IMR-90 (cell line): ENCODE data around the gene IRF2BP2. TPM values are rescaled to one million over a fixed set of nuclear protein-coding genes. Genes with fewer than 3 reads are reported as not detected.

Source experiments
- ATAC-seq: fragments of 200-7000 bp; cut with Tn5 transposase; 2 replicates; pipeline ENCODE4 v1.9.1; 2020; ENCODE audit warnings: low read depth, mild to moderate bottlenecking, moderate library complexity
- BruUV-seq: library from RNA; stranded (reverse); fragments of 400-500 nt; replicated peaks from 2 replicates; lab custom pipeline; 2021; lab: Mats Ljungman, UMichigan
- CTCF ChIA-PET: fragments of 300-600 bp; formaldehyde crosslinking; extraction: SDS; loops from one replicate; lab custom pipeline; 2021; ENCODE audit warnings: antibody characterized with exemption; lab: Yijun Ruan, JAX
- POLR2A ChIA-PET: fragments of 300-600 bp; sonication (Branson Sonifier 250); formaldehyde crosslinking; loops from one replicate; lab custom pipeline; 2022; ENCODE audit warnings: antibody characterized with exemption; ENCODE audit not compliant: unreplicated experiment; lab: Charles Lee
- DNase-seq: peaks from one replicate; pipeline ENCODE4 v3.0.0; 2013
- H2AFZ ChIP-seq: replicated peaks from 2 replicates; pipeline ENCODE3; 2013; ENCODE audit warnings: low read length, mild to moderate bottlenecking; ENCODE audit not compliant: poor library complexity
- H2AK5ac ChIP-seq: 2 replicates; pipeline ENCODE4 v1.6.1; 2013; ENCODE audit warnings: low read depth, low read length, inconsistent platforms
- H2AK9ac ChIP-seq: replicated peaks from 2 replicates; pipeline ENCODE3; 2013; ENCODE audit warnings: mild to moderate bottlenecking, low read depth, low read length, moderate library complexity; ENCODE audit not compliant: poor library complexity
- H2BK120ac ChIP-seq: 2 replicates; pipeline ENCODE4 v1.6.1; 2013; ENCODE audit warnings: low read depth, low read length, inconsistent platforms
- H2BK15ac ChIP-seq: 3 replicates; pipeline ENCODE4 v1.6.1; 2013; ENCODE audit warnings: low read depth, low read length, inconsistent platforms
- H2BK20ac ChIP-seq: 2 replicates; pipeline ENCODE4 v1.6.1; 2013; ENCODE audit warnings: low read depth, mild to moderate bottlenecking, inconsistent platforms, low read length, moderate library complexity
- H2BK5ac ChIP-seq: 2 replicates; pipeline ENCODE4 v1.6.1; 2013; ENCODE audit warnings: mild to moderate bottlenecking, low read depth, low read length, inconsistent platforms; ENCODE audit not compliant: poor library complexity, severe bottlenecking
- H3K14ac ChIP-seq: replicated peaks from 2 replicates; pipeline ENCODE4 v1.6.1; 2013; ENCODE audit warnings: low read depth, low read length, inconsistent platforms
- H3K18ac ChIP-seq: 2 replicates; pipeline ENCODE4 v1.6.1; 2013; ENCODE audit warnings: low read depth, low read length, control low read depth
- H3K23ac ChIP-seq: 2 replicates; pipeline ENCODE4 v1.6.1; 2013; ENCODE audit warnings: low read depth, low read length, inconsistent platforms
- H3K27ac ChIP-seq: 2 replicates; pipeline ENCODE4 v1.5.1; 2013; ENCODE audit warnings: mild to moderate bottlenecking, control low read depth, low read length; ENCODE audit not compliant: insufficient read depth
- H3K27me3 ChIP-seq: 2 replicates; pipeline ENCODE4 v1.6.1; 2013; ENCODE audit warnings: low read length; ENCODE audit not compliant: control insufficient read depth, insufficient read depth
- H3K36me3 ChIP-seq: 2 replicates; pipeline ENCODE4 v1.6.1; 2013; ENCODE audit warnings: low read length, mixed read lengths; ENCODE audit not compliant: control insufficient read depth, insufficient read depth
- H3K4ac ChIP-seq: 2 replicates; pipeline ENCODE4 v1.6.1; 2013; ENCODE audit warnings: low read depth, low read length, inconsistent platforms
- H3K4me1 ChIP-seq: 2 replicates; pipeline ENCODE4 v1.6.1; 2013; ENCODE audit warnings: low read length, mixed read lengths; ENCODE audit not compliant: control insufficient read depth, insufficient read depth
- H3K4me2 ChIP-seq: 2 replicates; pipeline ENCODE4 v1.6.1; 2013; ENCODE audit warnings: low read depth, mild to moderate bottlenecking, control low read depth, low read length, moderate library complexity
- H3K4me3 ChIP-seq: 2 replicates; pipeline ENCODE4 v1.5.1; 2013; ENCODE audit warnings: low read depth, mild to moderate bottlenecking, control low read depth, low read length, moderate library complexity; ENCODE audit not compliant: insufficient read depth
- H3K56ac ChIP-seq: 2 replicates; pipeline ENCODE4 v1.6.1; 2013; ENCODE audit warnings: low read length, inconsistent platforms; ENCODE audit not compliant: insufficient read depth; ENCODE audit errors: extremely low read depth
- H3K79me1 ChIP-seq, 2 experiments: 2 replicates each; pipeline ENCODE4 v1.6.1; 2013; ENCODE audit warnings: low read length in 2 of 2, inconsistent platforms in 1 of 2, low read depth in 1 of 2
- H3K9ac ChIP-seq: 2 replicates; pipeline ENCODE4 v1.6.1; 2013; ENCODE audit warnings: low read depth, low read length, control low read depth
- H3K9me1 ChIP-seq: 2 replicates; pipeline ENCODE4 v1.6.1; 2013; ENCODE audit warnings: low read length, inconsistent platforms; ENCODE audit not compliant: insufficient read depth
- H3K9me3 ChIP-seq: 2 replicates; pipeline ENCODE4 v1.6.1; 2013; ENCODE audit warnings: low read length; ENCODE audit not compliant: control insufficient read depth, insufficient read depth
- H4K20me1 ChIP-seq: 2 replicates; pipeline ENCODE4 v1.6.1; 2013; ENCODE audit warnings: low read length, inconsistent platforms; ENCODE audit not compliant: insufficient read depth
- H4K5ac ChIP-seq: 2 replicates; pipeline ENCODE4 v1.6.1; 2013; ENCODE audit warnings: mild to moderate bottlenecking, low read depth, low read length, control low read depth
- H4K8ac ChIP-seq, 2 experiments: 2 replicates each; pipeline ENCODE4 v1.6.1; 2013; ENCODE audit warnings: low read depth in 2 of 2, low read length in 2 of 2, control low read depth in 1 of 2, inconsistent platforms in 1 of 2
- H4K91ac ChIP-seq: 2 replicates; pipeline ENCODE4 v1.6.1; 2013; ENCODE audit warnings: low read depth, low read length, inconsistent platforms; ENCODE audit not compliant: insufficient read depth
- CEBPB ChIP-seq: IDR thresholded peaks from 2 replicates; pipeline ENCODE4 v1.6.1; 2012; ENCODE audit warnings: low read depth, low read length, improper control_type of control experiment
- CHD1 ChIP-seq: IDR thresholded peaks from 2 replicates; pipeline ENCODE4 v1.6.1; 2012; ENCODE audit warnings: low read depth, low read length, improper control_type of control experiment
- CTCF ChIP-seq: conservative IDR thresholded peaks from 2 replicates; pipeline ENCODE4 v1.5.1; 2012; ENCODE audit warnings: mild to moderate bottlenecking, low read depth, low read length, improper control_type of control experiment
- ELK1 ChIP-seq: fragments of 150-350 bp; IDR thresholded peaks from 2 replicates; pipeline ENCODE4 v1.6.1; 2016; ENCODE audit warnings: low read depth, mild to moderate bottlenecking, low read length, moderate library complexity, borderline replicate concordance
- FOS ChIP-seq: fragments of 150-350 bp; IDR thresholded peaks from 2 replicates; pipeline ENCODE4 v1.6.1; 2016; ENCODE audit warnings: low read depth, low read length
- MXI1 ChIP-seq: IDR thresholded peaks from 2 replicates; pipeline ENCODE4 v1.6.1; 2012; ENCODE audit warnings: low read depth, mild to moderate bottlenecking, low read length, moderate library complexity, borderline replicate concordance
- NFE2L2 ChIP-seq: fragments of 150-350 bp; IDR thresholded peaks from 2 replicates; pipeline ENCODE4 v1.6.1; 2016; ENCODE audit warnings: low read depth, mild to moderate bottlenecking, low read length
- POLR2A ChIP-seq: IDR thresholded peaks from 2 replicates; pipeline ENCODE4 v1.6.1; 2012; ENCODE audit warnings: mild to moderate bottlenecking, low read depth, low read length
- RAD21 ChIP-seq: IDR thresholded peaks from 2 replicates; pipeline ENCODE4 v1.6.1; 2012; ENCODE audit warnings: low read length, improper control_type of control experiment
- RCOR1 ChIP-seq: IDR thresholded peaks from 2 replicates; pipeline ENCODE4 v1.6.1; 2012; ENCODE audit warnings: mild to moderate bottlenecking, low read length, improper control_type of control experiment; ENCODE audit not compliant: insufficient replicate concordance
- RFX5 ChIP-seq: IDR thresholded peaks from 2 replicates; pipeline ENCODE4 v1.8.0; 2012; ENCODE audit warnings: low read depth, mild to moderate bottlenecking, low read length, moderate library complexity
- SMC3 ChIP-seq: fragments of 150-350 bp; IDR thresholded peaks from 2 replicates; pipeline ENCODE4 v1.6.1; 2016; ENCODE audit warnings: low read depth, mild to moderate bottlenecking, antibody characterized with exemption, low read length, moderate library complexity
- WGBS, 2 experiments: methylation state at CpG; one replicate each; pipeline versions ENCODE4 v1.1.5 to v1.1.7; 2013; ENCODE audit warnings: missing lambda C conversion rate in 2 of 2; ENCODE audit not compliant: insufficient read length in 1 of 2; ENCODE audit errors: extremely low coverage in 2 of 2; 5-methylcytosine and 5-hydroxymethylcytosine counted together
- dilution Hi-C: fragments of 300-500 bp; cut with HindIII; formaldehyde crosslinking; loops from one replicate; pipeline ENCODE4 v1.14.3; 2018; ENCODE audit warnings: low sequenced_read_pairs; ENCODE audit not compliant: unreplicated experiment
- in situ Hi-C: fragments of 300-500 bp; cut with MboI; formaldehyde crosslinking; loops from 3 replicates; pipeline ENCODE4 v1.14.3; 2019; ENCODE audit warnings: low sequenced_read_pairs, inconsistent platforms, mixed read lengths
- intact Hi-C: fragments of 100-400 bp; cut with micrococcal nuclease; formaldehyde crosslinking; loops from 2 replicates; pipeline ENCODE4 v1.10.0; 2022
- polyA plus RNA-seq, 3 experiments: library from polyadenylated mRNA; depleted of rRNA; stranded (reverse); fragments of >200 nt; gene quantifications; 2 replicates each; pipeline ENCODE4 v1.2.3, GENCODE V29; 2012; ENCODE audit warnings: low replicate concordance in 1 of 3
- total RNA-seq: library from RNA; depleted of rRNA; stranded (reverse); fragments of >200 nt; gene quantifications from 2 replicates; pipeline ENCODE4 v1.2.3, GENCODE V29; 2012

The IRF2BP2 gene
- total and polyA plus RNA-seq, 2 of the 4 experiments (the other 2 are of a cell fraction), result 47.0 to 66.6 TPM

DNA sequence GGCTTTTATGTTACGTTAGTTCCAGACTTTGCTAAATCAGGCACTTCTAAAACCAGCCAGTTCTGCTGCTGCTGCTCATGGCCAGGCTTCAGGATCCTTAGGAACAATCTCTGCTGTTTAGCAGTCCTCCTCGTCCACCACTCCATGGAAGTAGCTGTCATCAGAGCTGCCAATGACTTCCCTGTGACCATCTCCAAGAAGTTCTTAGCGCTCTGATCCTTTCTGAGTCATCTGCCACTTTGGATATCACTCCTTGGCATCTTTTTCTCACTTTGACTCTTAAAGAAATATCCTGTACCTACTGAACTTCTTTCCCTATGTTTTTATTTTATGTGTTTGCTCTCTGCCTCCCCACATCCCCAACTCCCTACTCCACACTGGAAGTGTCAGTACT lies 14.7 kb upstream of the IRF2BP2 start:
- Histone ChIP-seq H3K9me1 (peaks cover 20% of the 10 kb centered on the region), H3K4me2 (no peak overlapping the region), H2BK15ac (peak overlapping the region; percentile 89; the same call in 2 of the 3 replicates), H3K4ac (peak overlapping the region; percentile 61), H3K56ac (no peak overlapping the region), H3K36me3 (no peaks in the 10 kb centered on the region), H3K23ac (peak overlapping the region; percentile 22; the same call in 1 of the 2 replicates), H2BK20ac (peak overlapping the region; percentile 54; the same call in 1 of the 2 replicates), H3K4me1 (peaks cover 16% of the 10 kb centered on the region), H2BK120ac (peak overlapping the region; percentile 35), H2AK5ac (peak overlapping the region; percentile 65), H4K8ac (peak overlapping the region; percentile 14 to 71; a peak in 3 of 4 replicates), H3K9me3 (no peaks in the 10 kb centered on the region), H4K5ac (peak overlapping the region; percentile 32; the same call in 1 of the 2 replicates), H4K20me1 (no peaks in the 10 kb centered on the region), H3K27me3 (no peaks in the 10 kb centered on the region), H2AK9ac (no peak overlapping the region), H3K18ac (peak overlapping the region; percentile 69), H2AFZ (peak overlapping the region; percentile 67), H3K9ac (no peak overlapping the region), H3K27ac (no peak overlapping the region), H4K91ac (peak overlapping the region; percentile 49), H3K79me1 (no peaks in the 10 kb centered on the region), H3K14ac (peak overlapping the region; percentile 58), H3K4me3 (no peak overlapping the region), H2BK5ac (no peak overlapping the region)
- intact Hi-C loops (no loop called here), dilution Hi-C loops (no loop called here), in situ Hi-C loops (loop anchor here (25.0 kb wide), 1 partner anchor 238 kb away; no protein-coding TSS in a partner anchor)
- POLR2A ChIA-PET, result no interaction called here
- ATAC-seq (no peak), DNase-seq (no peak)
- CTCF ChIA-PET, result no interaction called here
- BruUV-seq, result no TSS peak
- no peak for TF ChIP-seq CEBPB
- TF ChIP-seq RFX5, result no peak
- no peak for TF ChIP-seq SMC3
- no peak for TF ChIP-seq FOS
- no peak for TF ChIP-seq RAD21
- no peak for TF ChIP-seq POLR2A
- no peak for TF ChIP-seq RCOR1
- no peak for TF ChIP-seq MXI1
- TF ChIP-seq CHD1, result no peak
- no peak for TF ChIP-seq NFE2L2
- no peak for TF ChIP-seq ELK1
- TF ChIP-seq CTCF, result no peak
- WGBS, 2 experiments, result 37% methylated on average over 3 of the region's 3 CpGs; no CpG with 5 or more reads in 1 of the 2 experiments
